HepG2 (cell line): ENCODE data around the gene SF3B2. TPM values are rescaled to one million over a fixed set of nuclear protein-coding genes. Genes with fewer than 3 reads are reported as not detected.
A peak's percentile ranks its signal among the peaks of the same experiment; 100 is the strongest.

ENCODE experiments used
- ARNT ChIP-seq: fragments of 450-650 bp; IDR thresholded peaks from 2 replicates; pipeline ENCODE4 v1.6.1; 2017
- BHLHE40 ChIP-seq: IDR thresholded peaks from 2 replicates; pipeline ENCODE4 v1.6.1; 2011; ENCODE audit warnings: low read length, improper control_type of control experiment
- CCAR2 ChIP-seq: fragments of 200-400 bp; formaldehyde crosslinking; optimal IDR thresholded peaks from 2 replicates; pipeline ENCODE3; 2018; ENCODE audit warnings: low read depth, mild to moderate bottlenecking, low read length, moderate library complexity
- DNMT1 ChIP-seq: sonication (generic); formaldehyde crosslinking; IDR thresholded peaks from 2 replicates; pipeline ENCODE4 v1.5.1; 2020; ENCODE audit warnings: mild to moderate bottlenecking, missing genetic modification reagents
- FOXK1 ChIP-seq: sonication (generic); formaldehyde crosslinking; IDR thresholded peaks from 2 replicates; pipeline ENCODE4 v1.4.0; 2020; ENCODE audit warnings: low read depth, missing genetic modification reagents, borderline replicate concordance
- HIC2 ChIP-seq: sonication (generic); formaldehyde crosslinking; IDR thresholded peaks from 2 replicates; pipeline ENCODE4 v1.9.0; 2022; ENCODE audit warnings: low read depth, missing genetic modification reagents
- MTF2 ChIP-seq: sonication (generic); formaldehyde crosslinking; IDR thresholded peaks from 2 replicates; pipeline ENCODE4 v1.5.0; 2020; ENCODE audit warnings: missing genetic modification reagents, borderline replicate concordance
- NFYB ChIP-seq: sonication (generic); formaldehyde crosslinking; IDR thresholded peaks from 2 replicates; pipeline ENCODE4 v1.4.0; 2020; ENCODE audit warnings: missing genetic modification reagents
- NR1H2 ChIP-seq: sonication (generic); formaldehyde crosslinking; IDR thresholded peaks from 2 replicates; pipeline ENCODE4 v1.8.1; 2022; ENCODE audit warnings: low read depth, missing genetic modification reagents, borderline replicate concordance
- ONECUT2 ChIP-seq: sonication (generic); formaldehyde crosslinking; IDR thresholded peaks from 2 replicates; pipeline ENCODE4 v1.4.0; 2020; ENCODE audit warnings: missing genetic modification reagents
- THAP8 ChIP-seq: sonication (generic); formaldehyde crosslinking; IDR thresholded peaks from 2 replicates; pipeline ENCODE4 v1.5.1; 2020; ENCODE audit warnings: missing genetic modification reagents, mild to moderate bottlenecking, borderline replicate concordance
- USF2 ChIP-seq, 2 experiments: sonication (generic) in 1 of 2; formaldehyde crosslinking in 1 of 2; IDR thresholded peaks; 2 replicates each; pipeline versions ENCODE4 v1.5.1 to v1.6.1; 2011 to 2020; ENCODE audit warnings: borderline replicate concordance in 1 of 2, low read depth in 1 of 2, low read length in 1 of 2, mild to moderate bottlenecking in 1 of 2, missing genetic modification reagents in 1 of 2, moderate library complexity in 1 of 2
- ZFP41 ChIP-seq: sonication (generic); formaldehyde crosslinking; IDR thresholded peaks from 2 replicates; pipeline ENCODE4 v1.4.0; 2020; ENCODE audit warnings: mild to moderate bottlenecking, missing genetic modification reagents, borderline replicate concordance
- ZMYM2 ChIP-seq: sonication (generic); formaldehyde crosslinking; IDR thresholded peaks from 2 replicates; pipeline ENCODE4 v1.8.0; 2022; ENCODE audit warnings: mild to moderate bottlenecking, missing genetic modification reagents
- ZNF138 ChIP-seq: sonication (generic); formaldehyde crosslinking; IDR thresholded peaks from 2 replicates; pipeline ENCODE4 v1.5.0; 2020; ENCODE audit warnings: mild to moderate bottlenecking, low read depth, missing genetic modification reagents
- ZNF264 ChIP-seq: sonication (generic); formaldehyde crosslinking; IDR thresholded peaks from 2 replicates; pipeline ENCODE4 v1.4.0; 2020; ENCODE audit warnings: missing genetic modification reagents
- polyA plus RNA-seq, 8 experiments: library from polyadenylated mRNA; depleted of rRNA in 3 of 8; stranded (reverse) in 7 of 8; unstranded in 1 of 8; fragments of >200 nt; fragmentation: Illumina TruSeq in 4 of 8; extraction: Trizol in 4 of 8; gene quantifications; 2 replicates each; pipeline versions ENCODE4 v1.2.1 to v1.2.3, GENCODE V29; 2011 to 2016; ENCODE audit warnings: low read depth in 4 of 8, missing spikeins in 1 of 8, mixed read lengths in 1 of 8; ENCODE audit not compliant: insufficient read depth in 1 of 8
- total RNA-seq, 5 experiments: library from RNA; depleted of rRNA; stranded (reverse); fragments of >200 nt; fragmentation: Illumina TruSeq; extraction: Trizol; gene quantifications; 2 replicates each; pipeline ENCODE4 v1.2.3, GENCODE V29; 2016; ENCODE audit warnings: low read depth in 1 of 5
- TF ChIP-seq, protein P1 (sequence below): sonication (generic); formaldehyde crosslinking; conservative IDR thresholded peaks from 2 replicates; pipeline ENCODE4 v1.4.0; 2020; ENCODE audit warnings: missing genetic modification reagents
- TF ChIP-seq, protein P2 (sequence below): IDR thresholded peaks from 2 replicates; pipeline ENCODE4 v1.6.1; 2016; ENCODE audit warnings: low read depth, control low read depth
- TF ChIP-seq, protein P3 (sequence below): sonication (generic); formaldehyde crosslinking; IDR thresholded peaks from 2 replicates; pipeline ENCODE4 v1.4.0; 2020; ENCODE audit warnings: missing genetic modification reagents, borderline replicate concordance

SF3B2 gene
- total and polyA plus RNA-seq, 2 of the 13 experiments (the other 11 are each of a cell fraction or from before 2014, with no cell fraction given), result 70.4 to 153 TPM

DNA sequence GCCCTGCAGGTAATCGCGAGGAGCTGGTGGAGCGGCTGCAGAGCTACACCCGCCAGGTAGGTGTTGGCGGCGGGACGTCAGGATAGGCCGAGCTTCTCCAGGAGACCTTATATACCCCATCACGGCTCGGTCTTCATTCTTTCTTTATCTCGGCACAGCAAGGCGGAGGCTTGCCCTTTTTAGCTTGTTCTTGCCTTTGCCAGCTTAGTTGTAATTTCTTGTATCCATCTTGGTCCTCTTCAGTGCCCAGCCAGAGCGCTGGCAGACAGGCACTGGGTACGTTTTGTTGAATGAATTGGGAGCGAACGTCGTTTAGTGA lies 459 bp downstream of the SF3B2 start (continued):
- TF ChIP-seq MTF2 (CRISPR knock-in tag) (no peak), ZNF264 (CRISPR knock-in tag) (no peak), NR1H2 (CRISPR knock-in tag) (no peak), ONECUT2 (CRISPR knock-in tag) (no peak; the same call in 1 of the 2 replicates), ARNT (no peak), FOXK1 (CRISPR knock-in tag) (no peak), HIC2 (CRISPR knock-in tag) (no peak), ZMYM2 (no peak), THAP8 (CRISPR knock-in tag) (no peak), ZNF138 (CRISPR knock-in tag) (0 out of 2 replicates have a peak, but pooled peaks have one; percentile 15), ZFP41 (CRISPR knock-in tag) (no peak), DNMT1 (CRISPR knock-in tag) (no peak), CCAR2 (no peak), BHLHE40 (no peak), USF2 (IDR thresholded peaks at IDR 0.05; ENCODE audit: low read depth, low read length) (no peak), USF2 (CRISPR knock-in tag; IDR thresholded peaks at IDR 0.05; ENCODE audit: borderline replicate concordance) (no peak), NFYB (CRISPR knock-in tag) (no peak)
- TF ChIP-seq, protein P1, sequence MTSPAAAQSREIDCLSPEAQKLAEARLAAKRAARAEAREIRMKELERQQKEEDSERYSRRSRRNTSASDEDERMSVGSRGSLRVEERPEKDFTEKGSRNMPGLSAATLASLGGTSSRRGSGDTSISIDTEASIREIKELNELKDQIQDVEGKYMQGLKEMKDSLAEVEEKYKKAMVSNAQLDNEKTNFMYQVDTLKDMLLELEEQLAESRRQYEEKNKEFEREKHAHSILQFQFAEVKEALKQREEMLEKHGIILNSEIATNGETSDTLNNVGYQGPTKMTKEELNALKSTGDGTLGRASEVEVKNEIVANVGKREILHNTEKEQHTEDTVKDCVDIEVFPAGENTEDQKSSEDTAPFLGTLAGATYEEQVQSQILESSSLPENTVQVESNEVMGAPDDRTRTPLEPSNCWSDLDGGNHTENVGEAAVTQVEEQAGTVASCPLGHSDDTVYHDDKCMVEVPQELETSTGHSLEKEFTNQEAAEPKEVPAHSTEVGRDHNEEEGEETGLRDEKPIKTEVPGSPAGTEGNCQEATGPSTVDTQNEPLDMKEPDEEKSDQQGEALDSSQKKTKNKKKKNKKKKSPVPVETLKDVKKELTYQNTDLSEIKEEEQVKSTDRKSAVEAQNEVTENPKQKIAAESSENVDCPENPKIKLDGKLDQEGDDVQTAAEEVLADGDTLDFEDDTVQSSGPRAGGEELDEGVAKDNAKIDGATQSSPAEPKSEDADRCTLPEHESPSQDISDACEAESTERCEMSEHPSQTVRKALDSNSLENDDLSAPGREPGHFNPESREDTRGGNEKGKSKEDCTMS (CRISPR knock-in tag), result no peak
- TF ChIP-seq, protein P2, sequence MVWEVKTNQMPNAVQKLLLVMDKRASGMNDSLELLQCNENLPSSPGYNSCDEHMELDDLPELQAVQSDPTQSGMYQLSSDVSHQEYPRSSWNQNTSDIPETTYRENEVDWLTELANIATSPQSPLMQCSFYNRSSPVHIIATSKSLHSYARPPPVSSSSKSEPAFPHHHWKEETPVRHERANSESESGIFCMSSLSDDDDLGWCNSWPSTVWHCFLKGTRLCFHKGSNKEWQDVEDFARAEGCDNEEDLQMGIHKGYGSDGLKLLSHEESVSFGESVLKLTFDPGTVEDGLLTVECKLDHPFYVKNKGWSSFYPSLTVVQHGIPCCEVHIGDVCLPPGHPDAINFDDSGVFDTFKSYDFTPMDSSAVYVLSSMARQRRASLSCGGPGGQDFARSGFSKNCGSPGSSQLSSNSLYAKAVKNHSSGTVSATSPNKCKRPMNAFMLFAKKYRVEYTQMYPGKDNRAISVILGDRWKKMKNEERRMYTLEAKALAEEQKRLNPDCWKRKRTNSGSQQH (CRISPR knock-in tag), result no peak; the same call in 1 of the 2 replicates
- TF ChIP-seq, protein P3, sequence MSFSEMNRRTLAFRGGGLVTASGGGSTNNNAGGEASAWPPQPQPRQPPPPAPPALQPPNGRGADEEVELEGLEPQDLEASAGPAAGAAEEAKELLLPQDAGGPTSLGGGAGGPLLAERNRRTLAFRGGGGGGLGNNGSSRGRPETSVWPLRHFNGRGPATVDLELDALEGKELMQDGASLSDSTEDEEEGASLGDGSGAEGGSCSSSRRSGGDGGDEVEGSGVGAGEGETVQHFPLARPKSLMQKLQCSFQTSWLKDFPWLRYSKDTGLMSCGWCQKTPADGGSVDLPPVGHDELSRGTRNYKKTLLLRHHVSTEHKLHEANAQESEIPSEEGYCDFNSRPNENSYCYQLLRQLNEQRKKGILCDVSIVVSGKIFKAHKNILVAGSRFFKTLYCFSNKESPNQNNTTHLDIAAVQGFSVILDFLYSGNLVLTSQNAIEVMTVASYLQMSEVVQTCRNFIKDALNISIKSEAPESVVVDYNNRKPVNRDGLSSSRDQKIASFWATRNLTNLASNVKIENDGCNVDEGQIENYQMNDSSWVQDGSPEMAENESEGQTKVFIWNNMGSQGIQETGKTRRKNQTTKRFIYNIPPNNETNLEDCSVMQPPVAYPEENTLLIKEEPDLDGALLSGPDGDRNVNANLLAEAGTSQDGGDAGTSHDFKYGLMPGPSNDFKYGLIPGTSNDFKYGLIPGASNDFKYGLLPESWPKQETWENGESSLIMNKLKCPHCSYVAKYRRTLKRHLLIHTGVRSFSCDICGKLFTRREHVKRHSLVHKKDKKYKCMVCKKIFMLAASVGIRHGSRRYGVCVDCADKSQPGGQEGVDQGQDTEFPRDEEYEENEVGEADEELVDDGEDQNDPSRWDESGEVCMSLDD (CRISPR knock-in tag), result no peak
